BLaER1 (cell line): ENCODE measurements around the gene OASL.
"Not testable (repeated sequence)": the region's sequence is repeated elsewhere in the genome, so short reads cannot be mapped to it uniquely, and the experiment has no call there.

Experiments
- H3K27ac ChIP-seq: shearing (Covaris generic); formaldehyde crosslinking; 2 replicates; pipeline ENCODE4 v1.8.1; 2022
- H3K27me3 ChIP-seq: shearing (Covaris generic); formaldehyde crosslinking; 2 replicates; pipeline ENCODE4 v1.8.1; 2022
- H3K36me3 ChIP-seq: shearing (Covaris generic); formaldehyde crosslinking; 2 replicates; pipeline ENCODE4 v1.8.1; 2022
- H3K4me1 ChIP-seq: shearing (Covaris generic); formaldehyde crosslinking; 2 replicates; pipeline ENCODE4 v1.8.1; 2022
- H3K4me2 ChIP-seq: shearing (Covaris generic); formaldehyde crosslinking; 2 replicates; pipeline ENCODE4 v1.8.1; 2022
- H3K4me3 ChIP-seq: shearing (Covaris generic); formaldehyde crosslinking; 2 replicates; pipeline ENCODE4 v1.8.1; 2022
- H3K9ac ChIP-seq: shearing (Covaris generic); formaldehyde crosslinking; 2 replicates; pipeline ENCODE4 v1.8.1; 2022
- H3K9me3 ChIP-seq: shearing (Covaris generic); formaldehyde crosslinking; 2 replicates; pipeline ENCODE4 v1.8.1; 2022
- H4K20me1 ChIP-seq: shearing (Covaris generic); formaldehyde crosslinking; 2 replicates; pipeline ENCODE4 v1.8.1; 2022
- Cebpa-rat ChIP-seq: shearing (Covaris generic); IDR thresholded peaks from 2 replicates; pipeline ENCODE4 v1.8.1; 2022

The OASL gene

GRCh38 chr12:121038861-121039668, at the start of gene OASL:
TSS of gene OASL (minus strand) at chr12:121039246. CDS start at chr12:121038971, 275 bp downstream.
- Histone ChIP-seq H3K4me2 (peak within 1 kb of the TSS; percentile 64), H3K9me3 (no peaks in the 10 kb centered on the region), H3K36me3 (no peaks in the 10 kb centered on the region), H3K27me3 (no peaks in the 10 kb centered on the region), H3K4me3 (peak within 1 kb of the TSS; percentile 30; the same call in 1 of the 2 replicates), H3K27ac (no peak within 1 kb of the TSS), H3K4me1 (peaks cover 22% of the 10 kb centered on the region), H4K20me1 (no peaks in the 10 kb centered on the region), H3K9ac (no peak within 1 kb of the TSS)
- no peak for TF ChIP-seq Cebpa-rat

GRCh38 chr12:121088195-121088585, 49.1 kb upstream of the OASL start:
- Histone ChIP-seq H3K27ac (peak overlapping the region; percentile 68), H3K4me1 (peaks cover 40% of the 10 kb centered on the region), H3K9ac (0 out of 2 replicates have a peak overlapping the region, but pooled peaks have one; percentile 17), H3K4me2 (peak overlapping the region; percentile 58), H3K9me3 (peaks cover under 1% of the 10 kb centered on the region), H3K36me3 (no peaks in the 10 kb centered on the region), H4K20me1 (no peaks in the 10 kb centered on the region), H3K27me3 (no peaks in the 10 kb centered on the region), H3K4me3 (no peak overlapping the region)
- no peak for TF ChIP-seq Cebpa-rat

GRCh38 chr12:121087467-121088194, 48.6 kb upstream of the OASL start:
- Histone ChIP-seq H3K27me3 (no peaks in the 10 kb centered on the region), H3K9ac (peak overlapping the region; percentile 17; the same call in 1 of the 2 replicates), H3K4me1 (peaks cover 36% of the 10 kb centered on the region), H4K20me1 (no peaks in the 10 kb centered on the region), H3K36me3 (no peaks in the 10 kb centered on the region), H3K4me2 (peak overlapping the region; percentile 58), H3K4me3 (no peak overlapping the region), H3K27ac (peak overlapping the region; percentile 68), H3K9me3 (no peaks in the 10 kb centered on the region)
- no peak for TF ChIP-seq Cebpa-rat

GRCh38 chr12:121086781-121087295, 47.8 kb upstream of the OASL start:
- peak overlapping the region; percentile 58 for H3K4me2 ChIP-seq
- H3K36me3 ChIP-seq = no peaks in the 10 kb centered on the region
- no peaks in the 10 kb centered on the region for H3K9me3 ChIP-seq
- H3K4me1 ChIP-seq = peaks cover 28% of the 10 kb centered on the region
- H3K4me3 ChIP-seq = no peak overlapping the region
- H3K27me3 ChIP-seq = no peaks in the 10 kb centered on the region
- peak overlapping the region; percentile 68 for H3K27ac ChIP-seq
- H3K9ac ChIP-seq = no peak overlapping the region
- TF ChIP-seq Cebpa-rat = no peak
- H4K20me1 ChIP-seq = no peaks in the 10 kb centered on the region

GRCh38 chr12:121085506-121086353, 46.7 kb upstream of the OASL start:
- no peak overlapping the region for H3K4me2 ChIP-seq
- H3K9ac ChIP-seq = no peak overlapping the region
- H3K4me3 ChIP-seq = no peak overlapping the region
- no peaks in the 10 kb centered on the region for H4K20me1 ChIP-seq
- H3K4me1 ChIP-seq = peaks cover 26% of the 10 kb centered on the region
- H3K9me3 ChIP-seq = no peaks in the 10 kb centered on the region
- no peaks in the 10 kb centered on the region for H3K36me3 ChIP-seq
- H3K27ac ChIP-seq = no peak overlapping the region
- TF ChIP-seq Cebpa-rat = no peak
- no peaks in the 10 kb centered on the region for H3K27me3 ChIP-seq

GRCh38 chr12:121085069-121085468, 46.0 kb upstream of the OASL start:
- H3K36me3 ChIP-seq = no peaks in the 10 kb centered on the region
- no peaks in the 10 kb centered on the region for H3K9me3 ChIP-seq
- H3K4me1 ChIP-seq = peaks cover 26% of the 10 kb centered on the region
- no peak overlapping the region for H3K27ac ChIP-seq
- H3K9ac ChIP-seq = no peak overlapping the region
- H3K27me3 ChIP-seq = no peaks in the 10 kb centered on the region
- no peak overlapping the region for H3K4me2 ChIP-seq
- no peak for TF ChIP-seq Cebpa-rat
- no peaks in the 10 kb centered on the region for H4K20me1 ChIP-seq
- H3K4me3 ChIP-seq = no peak overlapping the region

- Histone ChIP-seq H3K9ac (no peak overlapping the region), H3K4me1 (peaks cover 25% of the 10 kb centered on the region), H3K27me3 (no peaks in the 10 kb centered on the region), H4K20me1 (no peaks in the 10 kb centered on the region), H3K27ac (no peak overlapping the region), H3K36me3 (no peaks in the 10 kb centered on the region), H3K4me2 (no peak overlapping the region), H3K9me3 (no peaks in the 10 kb centered on the region), H3K4me3 (no peak overlapping the region)
- no peak for TF ChIP-seq Cebpa-rat
These were observed 45.2 kb upstream of the OASL start for GRCh38 chr12:121084229-121084628.

GRCh38 chr12:121080909-121081308, 41.9 kb upstream of the OASL start:
- no peaks in the 10 kb centered on the region for H3K27me3 ChIP-seq
- TF ChIP-seq Cebpa-rat = no peak
- H3K27ac ChIP-seq = no peak overlapping the region

GRCh38 chr12:121079736-121080272, 40.8 kb upstream of the OASL start:
- no peaks in the 10 kb centered on the region for H4K20me1 ChIP-seq
- no peak overlapping the region for H3K4me2 ChIP-seq
- no peak for TF ChIP-seq Cebpa-rat
- no peak overlapping the region for H3K9ac ChIP-seq
- H3K36me3 ChIP-seq = no peaks in the 10 kb centered on the region
- no peaks in the 10 kb centered on the region for H3K4me1 ChIP-seq
- no peak overlapping the region for H3K27ac ChIP-seq
- H3K27me3 ChIP-seq = no peaks in the 10 kb centered on the region
- no peak overlapping the region for H3K4me3 ChIP-seq
- peaks cover 5% of the 10 kb centered on the region; the same call in 1 of the 2 replicates for H3K9me3 ChIP-seq

More at GRCh38 chr12:121080909-121081308, 41.9 kb upstream of the OASL start:
- no peaks in the 10 kb centered on the region for H3K4me1 ChIP-seq
- no peak overlapping the region for H3K9ac ChIP-seq
- H3K4me3 ChIP-seq = no peak overlapping the region
- H3K4me2 ChIP-seq = no peak overlapping the region
- H3K9me3 ChIP-seq = no peaks in the 10 kb centered on the region
- no peaks in the 10 kb centered on the region for H4K20me1 ChIP-seq
- H3K36me3 ChIP-seq = no peaks in the 10 kb centered on the region

GRCh38 chr12:121077440-121077839, 38.4 kb upstream of the OASL start:
- H3K4me1 ChIP-seq, H4K20me1 ChIP-seq, H3K27me3 ChIP-seq, H3K27ac ChIP-seq, H3K9ac ChIP-seq, H3K36me3 ChIP-seq, H3K4me2 ChIP-seq, H3K4me3 ChIP-seq: not testable (repeated sequence)
- H3K9me3 ChIP-seq = peaks cover 23% of the 10 kb centered on the region

- H3K9me3 ChIP-seq = peaks cover 34% of the 10 kb centered on the region
- not testable (repeated sequence) for H3K4me1 ChIP-seq, H3K27ac ChIP-seq, H3K4me3 ChIP-seq, H3K4me2 ChIP-seq, H4K20me1 ChIP-seq, H3K9ac ChIP-seq, H3K27me3 ChIP-seq, H3K36me3 ChIP-seq
These were observed 36.9 kb upstream of the OASL start for GRCh38 chr12:121075911-121076310.
